Measurements from ENCODE around the gene CPXM1.

- no peak for TF ChIP-seq CTCF (IDR thresholded peaks at IDR 0.05; ENCODE audit: poor library complexity)
- TF ChIP-seq EZH2 (IDR thresholded peaks at IDR 0.05; ENCODE audit: borderline replicate concordance): no peak
- TF ChIP-seq EZH2phosphoT487 (IDR thresholded peaks at IDR 0.05; ENCODE audit: low read depth, severe bottlenecking, unreplicated experiment): no peak
Measured at GRCh38 chr20:2799271-2799670, 1.2 kb downstream of the CPXM1 start.

Data from hepatocyte (in vitro differentiated cells).